ENCODE measurements around the gene PIEZO2.

PIEZO2 gene

DNA sequence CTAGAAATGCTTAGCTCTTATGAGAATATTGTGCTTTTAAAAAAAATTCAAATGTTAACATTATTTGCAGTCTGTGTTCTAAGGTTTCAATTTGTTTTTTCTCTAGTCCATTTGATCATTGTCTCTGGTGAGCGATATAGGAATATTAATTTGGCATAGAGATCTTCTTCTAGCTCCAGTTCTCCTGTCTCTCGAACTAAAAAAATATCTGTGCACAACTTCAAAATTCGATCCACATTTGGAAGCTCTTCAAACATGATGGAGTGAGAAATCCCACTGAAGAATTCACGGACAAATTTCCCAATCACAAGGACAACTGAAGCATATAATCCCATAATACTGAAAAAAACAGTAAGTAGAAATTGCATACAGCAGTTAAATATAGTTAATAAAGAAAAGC, 477.9 kb downstream of the PIEZO2 start:
- Histone ChIP-seq H4K91ac (ENCODE audit: low read length) (no peak overlapping the region), H3K18ac (ENCODE audit: low read depth in 1 of 2, low read length in 2 of 2) (no peak overlapping the region), H3K27me3 (ENCODE audit: control insufficient read depth in 1 of 2, insufficient read depth in 1 of 2, low read length in 2 of 2) (peaks cover 0 to 8% of the 10 kb centered on the region in 2 experiments), H3K27ac (ENCODE audit: low read length, poor library complexity, severe bottlenecking) (no peak overlapping the region), H3K36me3 (ENCODE audit: control insufficient read depth in 1 of 2, insufficient read depth in 2 of 2, low read depth in 1 of 2, low read length in 2 of 2) (no peaks in the 10 kb centered on the region), H2BK5ac (ENCODE audit: low read depth, low read length, poor library complexity, severe bottlenecking) (no peak overlapping the region), H4K8ac (ENCODE audit: low read length) (no peak overlapping the region), H3K9me3 (ENCODE audit: control insufficient read depth, low read length) (no peaks in the 10 kb centered on the region), H3K4me2 (ENCODE audit: low read length, poor library complexity, severe bottlenecking) (no peak overlapping the region), H2BK12ac (ENCODE audit: low read length in 2 of 2) (no peak overlapping the region), H2AK5ac (ENCODE audit: low read length, severe bottlenecking) (no peak overlapping the region), H3K4me1 (ENCODE audit: control insufficient read depth, insufficient read depth, low read depth, low read length) (no peaks in the 10 kb centered on the region), H2BK15ac (ENCODE audit: low read depth, poor library complexity, severe bottlenecking) (no peak overlapping the region), H3K4me3 (ENCODE audit: insufficient read depth in 1 of 2, low read depth in 1 of 2, low read length in 2 of 2) (no peak overlapping the region), H3K23ac (ENCODE audit: low read length in 2 of 2) (no peak overlapping the region), H3K79me1 (replicated peaks; ENCODE audit: low read length, poor library complexity, severe bottlenecking) (no peaks in the 10 kb centered on the region), H3K4ac (ENCODE audit: low read depth in 1 of 2, low read length in 2 of 2) (no peak overlapping the region), H3K9ac (ENCODE audit: low read length) (no peak overlapping the region), H2BK120ac (ENCODE audit: low read depth, low read length) (no peak overlapping the region), H3K14ac (ENCODE audit: low read length in 2 of 2) (no peak overlapping the region), H2AFZ (ENCODE audit: low read depth, low read length) (no peak overlapping the region)
- WGBS: 97% methylated on average over 3 of the region's 4 CpGs
- no peak for DNase-seq

DNA sequence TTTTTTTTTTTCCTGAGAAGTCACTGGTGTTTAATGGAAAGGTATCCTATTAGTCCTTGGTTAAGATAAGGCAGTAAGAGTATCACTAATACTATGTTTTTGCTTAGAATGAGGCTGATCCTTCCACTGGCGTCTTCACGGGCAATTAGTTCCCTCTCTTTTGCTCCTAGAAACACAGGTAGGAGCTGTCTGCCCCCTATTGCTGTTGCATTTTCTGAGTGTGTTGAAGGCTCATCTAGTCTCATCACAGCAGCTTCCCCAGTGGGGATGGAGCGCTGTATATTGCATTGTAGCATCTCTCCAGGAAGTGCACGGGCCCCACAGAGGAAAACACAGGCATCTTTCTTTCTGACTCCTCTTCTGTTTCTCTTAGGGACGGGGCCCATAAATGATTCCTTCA, 478.5 kb downstream of the PIEZO2 start:
- no peak overlapping the region for H4K8ac ChIP-seq (ENCODE audit: low read length)
- no peak overlapping the region for H3K4ac ChIP-seq (ENCODE audit: low read depth in 1 of 2, low read length in 2 of 2)
- peaks cover 0 to 10% of the 10 kb centered on the region in 2 experiments for H3K27me3 ChIP-seq (ENCODE audit: control insufficient read depth in 1 of 2, insufficient read depth in 1 of 2, low read length in 2 of 2)
- no peaks in the 10 kb centered on the region for H3K36me3 ChIP-seq (ENCODE audit: control insufficient read depth in 1 of 2, insufficient read depth in 2 of 2, low read depth in 1 of 2, low read length in 2 of 2)
- over 99% methylated on average over 5 of the region's 5 CpGs for WGBS
- no peaks in the 10 kb centered on the region for H3K9me3 ChIP-seq (ENCODE audit: control insufficient read depth, low read length)
- no peak overlapping the region for H3K27ac ChIP-seq (ENCODE audit: low read length, poor library complexity, severe bottlenecking)
- H3K4me1 ChIP-seq (ENCODE audit: control insufficient read depth, insufficient read depth, low read depth, low read length): no peaks in the 10 kb centered on the region
- no peak overlapping the region for H2BK5ac ChIP-seq (ENCODE audit: low read depth, low read length, poor library complexity, severe bottlenecking)
- no peak overlapping the region for H3K14ac ChIP-seq (ENCODE audit: low read length in 2 of 2)
- no peak overlapping the region for H3K23ac ChIP-seq (ENCODE audit: low read length in 2 of 2)
- H2BK12ac ChIP-seq (ENCODE audit: low read length in 2 of 2): no peak overlapping the region
- H2AFZ ChIP-seq (ENCODE audit: low read depth, low read length): no peak overlapping the region
- H3K4me2 ChIP-seq (ENCODE audit: low read length, poor library complexity, severe bottlenecking): no peak overlapping the region
- H4K91ac ChIP-seq (ENCODE audit: low read length): no peak overlapping the region
- DNase-seq: no peak
- H2BK120ac ChIP-seq (ENCODE audit: low read depth, low read length): no peak overlapping the region
- no peak overlapping the region for H3K9ac ChIP-seq (ENCODE audit: low read length)
- no peak overlapping the region for H2AK5ac ChIP-seq (ENCODE audit: low read length, severe bottlenecking)
- no peak overlapping the region for H3K4me3 ChIP-seq (ENCODE audit: insufficient read depth in 1 of 2, low read depth in 1 of 2, low read length in 2 of 2)
- H3K18ac ChIP-seq (ENCODE audit: low read depth in 1 of 2, low read length in 2 of 2): no peak overlapping the region
- H3K79me1 ChIP-seq (replicated peaks; ENCODE audit: low read length, poor library complexity, severe bottlenecking): no peaks in the 10 kb centered on the region
- H2BK15ac ChIP-seq (ENCODE audit: low read depth, poor library complexity, severe bottlenecking): no peak overlapping the region

DNA sequence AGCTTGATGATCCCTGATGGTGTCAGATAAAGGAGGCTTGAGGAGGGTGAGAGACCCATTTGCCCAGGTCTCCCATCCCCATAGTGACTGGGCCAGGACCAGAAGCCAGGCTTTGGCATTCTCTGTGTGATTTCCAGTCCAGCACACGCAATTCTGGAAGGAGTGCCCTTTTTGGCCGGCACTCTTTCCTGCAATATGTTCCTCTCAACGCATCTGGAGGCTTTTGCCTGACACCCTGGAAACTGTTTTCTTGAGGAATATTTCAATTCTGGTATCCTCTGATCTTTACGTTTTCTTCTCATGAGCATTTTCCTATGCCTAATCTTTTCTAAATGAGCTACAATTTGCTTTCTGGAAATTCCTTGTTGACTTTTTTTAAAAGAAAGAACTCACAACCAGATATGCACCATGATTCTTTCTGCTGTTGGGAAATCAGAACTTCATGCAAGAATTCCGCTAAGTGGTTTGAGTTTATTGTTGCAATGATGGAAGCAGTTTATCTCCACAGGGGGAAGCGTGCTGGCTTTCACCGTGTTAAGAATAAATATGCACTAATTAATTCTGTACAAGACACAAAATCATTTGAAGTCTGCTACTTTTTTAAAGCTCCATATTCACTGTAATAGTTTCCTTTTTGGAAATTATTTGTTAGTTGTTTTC, 479.8 kb downstream of the PIEZO2 start:
- Histone ChIP-seq H2BK15ac (ENCODE audit: low read depth, poor library complexity, severe bottlenecking) (no peak overlapping the region), H3K9me3 (ENCODE audit: control insufficient read depth, low read length) (no peaks in the 10 kb centered on the region), H3K4me3 (ENCODE audit: insufficient read depth in 1 of 2, low read depth in 1 of 2, low read length in 2 of 2) (no peak overlapping the region), H2AK5ac (ENCODE audit: low read length, severe bottlenecking) (no peak overlapping the region), H2BK5ac (ENCODE audit: low read depth, low read length, poor library complexity, severe bottlenecking) (no peak overlapping the region), H3K23ac (ENCODE audit: low read length in 2 of 2) (no peak overlapping the region), H2BK12ac (ENCODE audit: low read length in 2 of 2) (no peak overlapping the region), H3K14ac (ENCODE audit: low read length in 2 of 2) (no peak overlapping the region), H3K79me1 (replicated peaks; ENCODE audit: low read length, poor library complexity, severe bottlenecking) (no peaks in the 10 kb centered on the region), H3K4ac (ENCODE audit: low read depth in 1 of 2, low read length in 2 of 2) (no peak overlapping the region), H4K8ac (ENCODE audit: low read length) (no peak overlapping the region), H3K36me3 (ENCODE audit: control insufficient read depth in 1 of 2, insufficient read depth in 2 of 2, low read depth in 1 of 2, low read length in 2 of 2) (no peaks in the 10 kb centered on the region), H3K9ac (ENCODE audit: low read length) (no peak overlapping the region), H4K91ac (ENCODE audit: low read length) (no peak overlapping the region), H3K4me1 (ENCODE audit: control insufficient read depth, insufficient read depth, low read depth, low read length) (no peaks in the 10 kb centered on the region), H2AFZ (ENCODE audit: low read depth, low read length) (no peak overlapping the region), H3K27ac (ENCODE audit: low read length, poor library complexity, severe bottlenecking) (no peak overlapping the region), H3K27me3 (ENCODE audit: control insufficient read depth in 1 of 2, insufficient read depth in 1 of 2, low read length in 2 of 2) (peaks cover 3 to 23% of the 10 kb centered on the region in 2 experiments), H2BK120ac (ENCODE audit: low read depth, low read length) (no peak overlapping the region), H3K4me2 (ENCODE audit: low read length, poor library complexity, severe bottlenecking) (no peak overlapping the region), H3K18ac (ENCODE audit: low read depth in 1 of 2, low read length in 2 of 2) (no peak overlapping the region)
- WGBS: 93% methylated on average over 5 of the region's 7 CpGs
- DNase-seq: no peak

DNA sequence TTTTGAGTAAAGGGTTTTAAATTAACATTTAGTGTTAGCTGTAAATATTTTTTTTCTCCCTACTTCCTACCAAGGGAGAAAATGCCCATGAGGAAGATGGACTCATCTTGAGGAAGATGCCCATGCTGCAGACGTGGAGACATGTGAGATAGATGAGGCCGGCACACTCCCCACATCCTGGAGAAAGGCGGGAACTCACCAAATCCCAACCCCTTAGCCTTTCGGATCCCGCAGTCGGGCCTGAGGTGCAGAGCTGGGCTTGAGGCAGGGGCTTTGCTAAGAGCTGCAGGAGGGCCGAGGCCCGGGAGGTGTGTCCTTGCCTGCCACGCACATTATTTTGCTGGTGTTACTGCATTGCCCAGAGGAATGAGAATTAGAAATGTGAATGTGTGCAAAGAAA, 485.6 kb downstream of the PIEZO2 start:
- Histone ChIP-seq H3K18ac (ENCODE audit: low read depth in 1 of 2, low read length in 2 of 2) (no peak overlapping the region), H3K27me3 (ENCODE audit: control insufficient read depth in 1 of 2, insufficient read depth in 1 of 2, low read length in 2 of 2) (peaks cover 10 to 18% of the 10 kb centered on the region in 2 experiments), H3K4me1 (ENCODE audit: control insufficient read depth, insufficient read depth, low read depth, low read length) (peaks cover 6% of the 10 kb centered on the region), H3K36me3 (ENCODE audit: control insufficient read depth in 1 of 2, insufficient read depth in 2 of 2, low read depth in 1 of 2, low read length in 2 of 2) (no peaks in the 10 kb centered on the region), H3K23ac (ENCODE audit: low read length in 2 of 2) (no peak overlapping the region), H3K4ac (ENCODE audit: low read depth in 1 of 2, low read length in 2 of 2) (no peak overlapping the region), H3K9ac (ENCODE audit: low read length) (no peak overlapping the region), H2BK120ac (ENCODE audit: low read depth, low read length) (no peak overlapping the region), H2BK5ac (ENCODE audit: low read depth, low read length, poor library complexity, severe bottlenecking) (no peak overlapping the region), H2BK15ac (ENCODE audit: low read depth, poor library complexity, severe bottlenecking) (no peak overlapping the region), H4K8ac (ENCODE audit: low read length) (no peak overlapping the region), H2BK12ac (ENCODE audit: low read length in 2 of 2) (no peak overlapping the region), H2AFZ (ENCODE audit: low read depth, low read length) (no peak overlapping the region), H3K14ac (ENCODE audit: low read length in 2 of 2) (no peak overlapping the region), H3K27ac (ENCODE audit: low read length, poor library complexity, severe bottlenecking) (no peak overlapping the region), H4K91ac (ENCODE audit: low read length) (no peak overlapping the region), H3K79me1 (replicated peaks; ENCODE audit: low read length, poor library complexity, severe bottlenecking) (no peaks in the 10 kb centered on the region), H3K9me3 (ENCODE audit: control insufficient read depth, low read length) (no peaks in the 10 kb centered on the region), H3K4me3 (ENCODE audit: insufficient read depth in 1 of 2, low read depth in 1 of 2, low read length in 2 of 2) (no peak overlapping the region), H2AK5ac (ENCODE audit: low read length, severe bottlenecking) (no peak overlapping the region), H3K4me2 (ENCODE audit: low read length, poor library complexity, severe bottlenecking) (no peak overlapping the region)
- DNase-seq: no peak
- 61% methylated on average over 6 of the region's 9 CpGs for WGBS

Measured in mesenchymal stem cell (in vitro differentiated cells and primary cell).